GM18505 (cell line): Measurements from ENCODE around the gene NOP53.
"Not testable (repeated sequence)": the region's sequence is repeated elsewhere in the genome, so short reads cannot be mapped to it uniquely, and the experiment has no call there.

ENCODE experiments used
- ATAC-seq: cut with Tn5 transposase; IDR thresholded peaks from one replicate; pipeline ENCODE4 v1.9.1; 2021; ENCODE audit not compliant: unreplicated experiment
- POLR2A ChIP-seq: IDR thresholded peaks from 4 replicates; pipeline ENCODE4 v1.6.1; 2011; ENCODE audit warnings: borderline replicate concordance; ENCODE audit not compliant: insufficient read depth, insufficient read length; ENCODE audit errors: extremely low read depth

The NOP53 gene

DNA sequence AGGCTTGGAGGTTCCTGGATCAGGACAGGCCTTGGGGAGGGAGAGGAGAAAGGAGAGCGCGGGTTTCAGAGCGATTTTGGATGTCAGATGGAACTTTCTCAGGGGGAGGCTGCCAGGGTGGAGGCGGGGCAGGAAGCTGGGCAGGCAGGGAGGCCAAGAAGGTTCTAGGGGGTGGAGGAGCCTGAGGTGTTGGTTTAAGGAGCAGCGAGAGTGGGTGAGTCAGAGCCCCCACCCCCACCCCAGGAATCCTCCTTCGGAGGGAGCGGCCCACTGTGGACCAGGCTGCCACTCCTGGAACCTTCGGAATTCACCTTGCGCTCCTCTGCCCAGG is 15.9 kb upstream of the NOP53 start:
- ATAC-seq, result no peak

DNA sequence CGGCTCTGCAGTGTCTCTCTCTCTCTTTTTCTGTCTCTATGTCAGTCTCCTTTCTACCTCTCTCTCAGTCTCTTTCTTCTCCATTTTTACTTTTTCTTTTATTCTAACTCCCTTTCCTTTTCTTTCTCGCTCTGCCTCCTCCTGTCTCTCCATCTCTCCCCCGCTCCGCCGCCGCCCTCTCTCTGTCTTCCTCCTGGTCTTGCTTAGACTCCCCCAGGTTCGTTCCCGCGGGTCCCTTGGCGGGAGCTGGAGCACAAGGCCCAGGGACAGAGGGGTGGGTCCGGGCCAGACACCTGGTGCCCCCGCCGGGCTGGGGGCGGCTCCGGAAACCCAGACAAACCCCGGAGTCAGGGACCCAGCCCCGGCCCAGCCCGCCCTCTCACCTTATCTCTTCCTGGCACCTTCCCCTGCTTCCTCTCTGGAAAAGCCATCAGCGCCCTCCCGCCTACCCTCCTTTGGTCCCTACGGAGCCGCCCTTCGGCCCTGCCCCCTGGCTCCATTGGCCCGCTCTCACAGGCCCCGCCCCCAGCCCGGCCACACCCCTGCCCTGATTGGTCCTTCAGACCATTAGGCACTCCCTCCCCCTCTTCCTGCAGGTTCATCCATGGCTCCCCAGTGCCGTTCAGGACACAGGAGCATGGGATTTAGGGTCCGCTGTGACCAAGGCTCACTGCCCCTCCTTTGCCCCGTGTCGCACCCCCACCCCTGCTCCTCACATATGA is 15.4 kb upstream of the NOP53 start:
- no peak for TF ChIP-seq POLR2A
- no peak for ATAC-seq

More for the DNA sequence above, 15.9 kb upstream of the NOP53 start:
- no peak for TF ChIP-seq POLR2A

DNA sequence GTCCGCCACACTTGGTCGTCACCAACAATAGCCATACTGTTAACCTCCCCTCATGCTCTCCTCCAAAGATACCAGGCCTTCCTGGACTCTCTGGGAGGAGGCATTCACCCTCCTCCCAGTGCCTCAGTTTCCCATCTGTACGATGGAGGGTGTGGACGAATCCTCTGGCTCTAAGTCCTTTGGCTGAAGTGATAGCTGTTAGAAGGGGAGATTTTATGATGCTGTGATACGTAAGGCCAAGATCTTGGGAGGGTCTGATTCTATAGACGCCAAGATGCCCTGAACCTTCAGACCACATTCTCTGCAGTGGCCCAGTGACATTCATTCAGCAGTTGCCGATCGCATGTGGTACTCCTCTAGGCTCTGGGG is 14.8 kb upstream of the NOP53 start:
- no peak for TF ChIP-seq POLR2A
- no peak for ATAC-seq

GRCh38 chr19:47730910-47731309 is 14.4 kb upstream of the NOP53 start:
- ATAC-seq, result no peak
- TF ChIP-seq POLR2A, result no peak

- no peak for ATAC-seq
- no peak for TF ChIP-seq POLR2A
Measured at GRCh38 chr19:47735131-47735530, 10.2 kb upstream of the NOP53 start.

DNA sequence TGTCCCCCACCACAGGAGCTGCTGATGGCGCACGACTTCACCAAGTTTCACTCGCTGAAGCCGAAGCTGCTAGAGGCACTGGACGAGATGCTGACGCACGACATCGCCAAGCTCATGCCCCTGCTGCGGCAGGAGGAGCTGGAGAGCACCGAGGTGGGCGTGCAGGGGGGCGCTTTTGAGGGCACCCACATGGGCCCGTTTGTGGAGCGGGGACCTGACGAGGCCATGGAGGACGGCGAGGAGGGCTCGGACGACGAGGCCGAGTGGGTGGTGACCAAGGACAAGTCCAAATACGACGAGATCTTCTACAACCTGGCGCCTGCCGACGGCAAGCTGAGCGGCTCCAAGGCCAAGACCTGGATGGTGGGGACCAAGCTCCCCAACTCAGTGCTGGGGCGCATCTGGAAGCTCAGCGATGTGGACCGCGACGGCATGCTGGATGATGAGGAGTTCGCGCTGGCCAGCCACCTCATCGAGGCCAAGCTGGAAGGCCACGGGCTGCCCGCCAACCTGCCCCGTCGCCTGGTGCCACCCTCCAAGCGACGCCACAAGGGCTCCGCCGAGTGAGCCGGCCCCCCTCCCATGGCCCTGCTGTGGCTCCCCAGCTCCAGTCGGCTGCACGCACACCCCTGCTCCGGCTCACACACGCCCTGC is 4.4 kb upstream of the NOP53 start:
- no peak for ATAC-seq
- no peak for TF ChIP-seq POLR2A

DNA sequence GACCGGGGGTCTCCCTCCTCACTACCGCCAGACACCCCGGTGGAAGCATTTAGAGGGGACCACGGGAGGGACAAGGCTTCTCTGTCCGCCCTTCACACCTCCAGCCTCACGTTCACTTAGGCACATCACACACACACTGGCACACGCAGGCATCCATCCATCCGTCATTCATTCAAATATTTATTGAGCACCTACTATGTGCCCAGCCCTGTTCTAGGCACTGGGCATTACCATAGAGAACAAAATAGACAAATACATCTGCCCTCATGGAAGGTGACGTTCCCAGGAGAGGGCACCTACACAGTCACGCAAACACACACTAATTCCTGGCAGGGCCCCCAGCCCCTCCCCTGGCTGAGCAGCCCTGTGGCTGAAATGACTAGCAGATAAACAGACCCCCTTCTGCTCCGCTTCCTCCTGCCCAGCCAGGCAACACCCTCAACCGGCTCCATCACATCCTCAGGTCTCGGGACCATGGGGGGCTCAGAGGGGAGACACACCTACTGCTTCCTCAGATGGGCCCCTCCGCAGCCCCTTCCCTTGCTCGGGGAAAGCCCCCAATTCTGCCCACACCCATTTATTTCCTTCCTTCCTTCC is 3.7 kb upstream of the NOP53 start:
- no peak for ATAC-seq
- no peak for TF ChIP-seq POLR2A

DNA sequence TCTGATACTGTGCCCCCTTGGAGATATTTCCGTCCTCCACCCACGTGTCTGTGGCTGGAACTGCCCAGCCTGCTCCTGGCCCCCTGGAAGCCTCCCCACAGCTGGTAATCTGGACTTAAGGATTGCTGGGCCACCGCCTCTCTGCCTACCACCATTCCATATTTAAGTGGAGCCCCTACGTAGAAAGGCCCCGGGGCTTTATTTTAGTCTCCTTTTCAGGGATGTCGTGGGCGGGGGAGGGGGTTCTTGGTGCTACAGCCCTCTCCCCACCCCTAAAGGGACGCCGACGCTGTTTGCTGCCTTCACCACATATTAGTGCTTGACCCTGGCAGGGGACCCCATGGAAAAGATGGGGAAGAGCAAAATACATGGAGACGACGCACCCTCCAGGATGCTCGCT is 2.7 kb upstream of the NOP53 start:
- TF ChIP-seq POLR2A, result no peak
- ATAC-seq, result no peak

DNA sequence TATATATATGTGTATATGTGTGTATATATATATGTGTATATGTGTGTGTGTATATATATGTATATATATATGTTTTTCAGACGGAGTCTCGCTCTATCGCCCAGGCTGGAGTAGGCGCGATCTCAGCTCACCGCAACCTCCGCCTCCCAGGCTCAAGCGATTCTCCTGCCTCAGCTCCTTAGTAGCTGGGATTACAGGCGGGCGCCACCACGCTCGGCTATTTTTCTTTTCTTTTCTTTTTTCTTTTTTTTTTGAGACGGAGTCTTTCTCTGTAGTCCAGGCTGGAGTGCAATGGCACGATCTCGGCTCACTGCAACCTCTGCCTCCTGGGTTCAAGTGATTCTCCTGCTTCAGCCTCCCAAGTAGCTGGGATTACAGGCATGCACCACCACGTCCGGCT is 783 bp downstream of the NOP53 start:
- not testable (repeated sequence) for ATAC-seq

DNA sequence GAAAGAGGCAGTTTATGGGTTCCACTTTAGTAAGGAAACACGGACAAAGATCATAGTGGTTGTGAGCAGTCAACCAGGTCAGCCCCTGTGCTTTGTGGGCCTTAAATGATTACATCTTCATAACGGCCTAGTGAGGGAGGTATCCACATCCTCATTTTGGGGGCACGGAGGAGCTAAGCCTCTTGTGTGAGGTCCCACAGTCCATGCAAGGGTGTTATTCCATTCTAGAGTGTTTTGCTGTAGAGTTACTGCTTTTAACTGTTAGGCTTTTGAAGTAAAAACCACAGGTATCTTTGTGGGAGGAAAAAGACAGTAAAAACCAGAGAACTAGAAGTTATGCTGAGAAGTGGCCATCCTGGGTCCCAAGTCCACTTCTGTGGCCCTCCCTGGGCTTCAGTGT is 4.0 kb downstream of the NOP53 start:
- no peak for TF ChIP-seq POLR2A
- ATAC-seq, result no peak

DNA sequence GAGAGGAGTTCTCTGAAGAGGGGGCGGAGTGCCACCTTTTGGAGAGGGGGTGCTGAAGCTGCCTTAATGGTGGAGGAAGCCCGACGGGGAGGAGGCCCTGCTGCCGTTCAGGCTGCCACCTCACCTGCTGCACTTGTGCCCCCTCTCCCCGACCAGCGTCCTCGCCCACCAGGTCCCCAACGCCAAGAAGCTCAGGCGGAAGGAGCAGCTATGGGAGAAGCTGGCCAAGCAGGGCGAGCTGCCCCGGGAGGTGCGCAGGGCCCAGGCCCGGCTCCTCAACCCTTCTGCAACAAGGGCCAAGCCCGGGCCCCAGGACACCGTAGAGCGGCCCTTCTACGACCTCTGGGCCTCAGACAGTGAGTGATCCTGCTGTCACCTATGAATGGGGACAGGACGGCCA is 5.4 kb downstream of the NOP53 start:
- TF ChIP-seq POLR2A, result no peak
- ATAC-seq, result no peak

GRCh38 chr19:47752440-47753211 is 7.3 kb downstream of the NOP53 start:
- ATAC-seq, result no peak

GRCh38 chr19:47754206-47755064 is 9.1 kb downstream of the NOP53 start:
- no peak for TF ChIP-seq POLR2A
- no peak for ATAC-seq

More at GRCh38 chr19:47752440-47753211, 7.3 kb downstream of the NOP53 start:
- TF ChIP-seq POLR2A, result no peak
